K562 (cell line): ENCODE data around the gene FBXL13. TPM values are rescaled to one million over a fixed set of nuclear protein-coding genes. Genes with fewer than 3 reads are reported as not detected.

Experiments used
- ATAC-seq: fragments of 200-7000 bp; cut with Tn5 transposase; 3 replicates; pipeline ENCODE4 v1.9.1; 2020; ENCODE audit warnings: moderate library complexity
- BruUV-seq: library from RNA; stranded (reverse); fragments of 400-500 nt; replicated peaks from 2 replicates; lab custom pipeline; 2021; lab: Mats Ljungman, UMichigan
- CTCF ChIA-PET: fragments of 300-600 bp; formaldehyde crosslinking; extraction: SDS; loops from one replicate; lab custom pipeline; 2021; ENCODE audit warnings: low intra/inter-chr PET ratio; lab: Yijun Ruan, JAX
- POLR2A ChIA-PET: fragments of 300-600, 350-650 bp; sonication (Branson Sonifier 250); formaldehyde crosslinking; extraction: SDS; loops from one replicate; lab custom pipeline; 2021; ENCODE audit warnings: antibody characterized with exemption, inconsistent platforms; lab: Yijun Ruan, JAX
- DNase-seq, 4 experiments: peaks; one replicate each; pipeline versions ENCODE4 v3.0.0 to v3.0.0-alpha.2; 2011 to 2018; ENCODE audit warnings: low spot score in 3 of 4, mixed read lengths in 3 of 4; ENCODE audit errors: extremely low read depth in 1 of 4
- FAIRE-seq: peaks from 2 replicates; lab custom pipeline; 2011; peaks lifted over from hg19 to GRCh38; lab: Jason Lieb, UNC
- H2AFZ ChIP-seq: 2 replicates; pipeline ENCODE4 v1.6.0; 2011; ENCODE audit warnings: low read depth, low read length, control low read depth, inconsistent platforms
- H3K27ac ChIP-seq: fragments of 200-600 bp; 3 replicates; pipeline ENCODE4 v1.8.0; 2011; ENCODE audit warnings: low read depth, mild to moderate bottlenecking, control low read depth, inconsistent platforms, low read length, moderate library complexity, mixed read lengths; ENCODE audit errors: extremely low read depth
- H3K27me3 ChIP-seq, 2 experiments: fragments of 300-600 bp in 1 of 2; 2 replicates in 1 of 2; 3 replicates in 1 of 2; pipeline versions ENCODE4 v1.6.0 to v1.8.0; 2011; ENCODE audit warnings: inconsistent platforms in 2 of 2, low read length in 2 of 2, mild to moderate bottlenecking in 1 of 2, mixed read lengths in 1 of 2, moderate library complexity in 1 of 2; ENCODE audit not compliant: control insufficient read depth in 2 of 2, insufficient read depth in 2 of 2
- H3K36me3 ChIP-seq: fragments of 300-600 bp; 3 replicates; pipeline ENCODE4 v1.8.0; 2011; ENCODE audit warnings: mild to moderate bottlenecking, low read length, inconsistent platforms; ENCODE audit not compliant: control insufficient read depth, insufficient read depth
- H3K4me1 ChIP-seq, 2 experiments: fragments of 200-600 bp in 1 of 2; replicated peaks in 1 of 2; 2 replicates in 1 of 2; 3 replicates in 1 of 2; pipeline versions ENCODE4 v1.5.1 to v1.8.0; 2011; ENCODE audit warnings: inconsistent platforms in 2 of 2, low read length in 2 of 2, mild to moderate bottlenecking in 1 of 2, mixed read lengths in 1 of 2, moderate library complexity in 1 of 2; ENCODE audit not compliant: control insufficient read depth in 2 of 2, insufficient read depth in 2 of 2
- H3K4me2 ChIP-seq: 2 replicates; pipeline ENCODE4 v1.6.1; 2011; ENCODE audit warnings: low read length, control low read depth, inconsistent platforms, mixed read lengths; ENCODE audit not compliant: insufficient read depth
- H3K4me3 ChIP-seq: fragments of 200-600 bp; sonication (generic), shearing (Covaris generic); 2 replicates; pipeline ENCODE4 v1.5.1; 2016; ENCODE audit warnings: control low read depth, inconsistent platforms
- H3K79me2 ChIP-seq: fragments of 200-600 bp; 3 replicates; pipeline ENCODE4 v1.8.0; 2011; ENCODE audit warnings: low read length, inconsistent platforms; ENCODE audit not compliant: control insufficient read depth, insufficient read depth
- H3K9ac ChIP-seq, 2 experiments: 2 replicates each; pipeline versions ENCODE4 v1.6.0 to v1.6.1; 2011; ENCODE audit warnings: low read depth in 2 of 2, low read length in 2 of 2, control low read depth in 1 of 2, inconsistent platforms in 1 of 2, mild to moderate bottlenecking in 1 of 2, mixed read lengths in 1 of 2; ENCODE audit not compliant: insufficient read depth in 1 of 2
- H3K9me1 ChIP-seq: one replicate; pipeline ENCODE4 v1.6.0; 2011; ENCODE audit warnings: inconsistent platforms, mild to moderate bottlenecking, low read length, moderate library complexity; ENCODE audit not compliant: control insufficient read depth, insufficient read depth
- H3K9me3 ChIP-seq: replicated peaks from 2 replicates; pipeline ENCODE4 v1.5.1; 2011; ENCODE audit warnings: low read depth, low read length, inconsistent platforms; ENCODE audit not compliant: control insufficient read depth, insufficient read depth
- H4K20me1 ChIP-seq: replicated peaks from 2 replicates; pipeline ENCODE4 v1.6.1; 2011; ENCODE audit warnings: low read length, inconsistent platforms, mixed read lengths; ENCODE audit not compliant: control insufficient read depth, insufficient read depth
- KDM2B ChIP-seq: fragments of 250-450 bp; sonication (Bioruptor Pico); IDR thresholded peaks from 2 replicates; pipeline ENCODE4 v1.8.0; 2021; ENCODE audit warnings: mild to moderate bottlenecking, moderate library complexity
- RNF219 ChIP-seq: fragments of 250-450 bp; sonication (Bioruptor Pico); IDR thresholded peaks from 2 replicates; pipeline ENCODE4 v1.5.0; 2022; ENCODE audit warnings: mild to moderate bottlenecking
- STAT5A ChIP-seq: IDR thresholded peaks from 2 replicates; pipeline ENCODE4 v1.6.1; 2012; ENCODE audit warnings: low read length, inconsistent platforms, borderline replicate concordance
- ZKSCAN3 ChIP-seq: fragments of 250-450 bp; sonication (Bioruptor Pico); IDR thresholded peaks from 2 replicates; pipeline ENCODE4 v1.4.0; 2020
- ZNF764 ChIP-seq: fragments of 250-450 bp; sonication (Bioruptor Pico); IDR thresholded peaks from 2 replicates; pipeline ENCODE4 v1.4.0; 2020; ENCODE audit warnings: low read depth, mild to moderate bottlenecking, moderate library complexity
- WGBS: fragments of 100-300 bp; shearing (Covaris generic); methylation state at CpG from one replicate; pipeline ENCODE4 v1.1.6; 2016; ENCODE audit warnings: low coverage, mixed read lengths; ENCODE audit not compliant: insufficient coverage; ENCODE audit errors: missing lambda C conversion rate; 5-methylcytosine and 5-hydroxymethylcytosine counted together
- in situ Hi-C: fragments of 300-500 bp; cut with MboI; formaldehyde crosslinking; loops from 4 replicates; pipeline ENCODE4 v1.15.0; 2018; ENCODE audit warnings: inconsistent platforms, mixed read lengths
- intact Hi-C: fragments of 100-400 bp; cut with micrococcal nuclease; formaldehyde crosslinking; loops from 2 replicates; pipeline ENCODE4 v1.14.2; 2022
- polyA plus RNA-seq, 8 experiments: library from polyadenylated mRNA; depleted of rRNA in 4 of 8; stranded (reverse) in 5 of 8; unstranded in 3 of 8; fragments of >200 nt; fragmentation: Nextera tagmentation in 2 of 8; fragmentation: Illumina TruSeq in 1 of 8; extraction: Ambion mirVana in 2 of 8; extraction: Trizol in 1 of 8; gene quantifications; 2 replicates each; pipeline versions ENCODE4 v1.2.1 to v1.2.3, GENCODE V29; 2011 to 2014; ENCODE audit warnings: inconsistent platforms in 1 of 8, missing spikeins in 1 of 8
- total RNA-seq, 7 experiments: library from RNA; depleted of rRNA in 6 of 7; stranded (reverse); fragments of >200 nt in 6 of 7; fragmentation: Illumina TruSeq in 2 of 7; extraction: Trizol in 2 of 7; gene quantifications; 2 replicates each; pipeline versions ENCODE4 v1.2.1 to v1.2.3, GENCODE V29; 2011 to 2021; ENCODE audit warnings: low replicate concordance in 1 of 7
- TF ChIP-seq, protein P1 (sequence below): fragments of 200-600 bp; sonication (generic); IDR thresholded peaks from one replicate; pipeline ENCODE4 v1.6.1; 2012; ENCODE audit warnings: mild to moderate bottlenecking, low read depth, low read length, inconsistent platforms

The FBXL13 gene
- total and polyA plus RNA-seq, 9 of the 15 experiments (the other 6 are each of a cell fraction or from before 2014, with no cell fraction given), result 16.3 to 55.0 (median 25.4) TPM

GRCh38 chr7:102859084-102859798 is 215.4 kb downstream of the FBXL13 start:
- Histone ChIP-seq H4K20me1 (no peaks in the 10 kb centered on the region), H3K27me3 (no peaks in the 10 kb centered on the region), H3K4me2 (no peak overlapping the region), H3K9ac (no peak overlapping the region), H3K4me1 (no peaks in the 10 kb centered on the region), H2AFZ (no peak overlapping the region), H3K36me3 (peaks cover 27% of the 10 kb centered on the region; the same call in 2 of the 3 replicates), H3K27ac (no peak overlapping the region), H3K79me2 (no peaks in the 10 kb centered on the region), H3K9me3 (no peaks in the 10 kb centered on the region), H3K9me1 (no peaks in the 10 kb centered on the region), H3K4me3 (no peak overlapping the region)
- in situ Hi-C loops, result no loop called here
- no peak for ATAC-seq
- no TSS peak for BruUV-seq
- DNase-seq, result no peak
- intact Hi-C loops, result no loop called here
- no peak for FAIRE-seq
- CTCF ChIA-PET, result no interaction called here
- 61% methylated on average over 4 of the region's 4 CpGs for WGBS
- POLR2A ChIA-PET, result no interaction called here
- TF ChIP-seq KDM2B (CRISPR knock-in tag) (no peak), RNF219 (CRISPR knock-in tag) (no peak), ZKSCAN3 (no peak), STAT5A (no peak), ZNF764 (CRISPR knock-in tag) (no peak)
- TF ChIP-seq, protein P1, sequence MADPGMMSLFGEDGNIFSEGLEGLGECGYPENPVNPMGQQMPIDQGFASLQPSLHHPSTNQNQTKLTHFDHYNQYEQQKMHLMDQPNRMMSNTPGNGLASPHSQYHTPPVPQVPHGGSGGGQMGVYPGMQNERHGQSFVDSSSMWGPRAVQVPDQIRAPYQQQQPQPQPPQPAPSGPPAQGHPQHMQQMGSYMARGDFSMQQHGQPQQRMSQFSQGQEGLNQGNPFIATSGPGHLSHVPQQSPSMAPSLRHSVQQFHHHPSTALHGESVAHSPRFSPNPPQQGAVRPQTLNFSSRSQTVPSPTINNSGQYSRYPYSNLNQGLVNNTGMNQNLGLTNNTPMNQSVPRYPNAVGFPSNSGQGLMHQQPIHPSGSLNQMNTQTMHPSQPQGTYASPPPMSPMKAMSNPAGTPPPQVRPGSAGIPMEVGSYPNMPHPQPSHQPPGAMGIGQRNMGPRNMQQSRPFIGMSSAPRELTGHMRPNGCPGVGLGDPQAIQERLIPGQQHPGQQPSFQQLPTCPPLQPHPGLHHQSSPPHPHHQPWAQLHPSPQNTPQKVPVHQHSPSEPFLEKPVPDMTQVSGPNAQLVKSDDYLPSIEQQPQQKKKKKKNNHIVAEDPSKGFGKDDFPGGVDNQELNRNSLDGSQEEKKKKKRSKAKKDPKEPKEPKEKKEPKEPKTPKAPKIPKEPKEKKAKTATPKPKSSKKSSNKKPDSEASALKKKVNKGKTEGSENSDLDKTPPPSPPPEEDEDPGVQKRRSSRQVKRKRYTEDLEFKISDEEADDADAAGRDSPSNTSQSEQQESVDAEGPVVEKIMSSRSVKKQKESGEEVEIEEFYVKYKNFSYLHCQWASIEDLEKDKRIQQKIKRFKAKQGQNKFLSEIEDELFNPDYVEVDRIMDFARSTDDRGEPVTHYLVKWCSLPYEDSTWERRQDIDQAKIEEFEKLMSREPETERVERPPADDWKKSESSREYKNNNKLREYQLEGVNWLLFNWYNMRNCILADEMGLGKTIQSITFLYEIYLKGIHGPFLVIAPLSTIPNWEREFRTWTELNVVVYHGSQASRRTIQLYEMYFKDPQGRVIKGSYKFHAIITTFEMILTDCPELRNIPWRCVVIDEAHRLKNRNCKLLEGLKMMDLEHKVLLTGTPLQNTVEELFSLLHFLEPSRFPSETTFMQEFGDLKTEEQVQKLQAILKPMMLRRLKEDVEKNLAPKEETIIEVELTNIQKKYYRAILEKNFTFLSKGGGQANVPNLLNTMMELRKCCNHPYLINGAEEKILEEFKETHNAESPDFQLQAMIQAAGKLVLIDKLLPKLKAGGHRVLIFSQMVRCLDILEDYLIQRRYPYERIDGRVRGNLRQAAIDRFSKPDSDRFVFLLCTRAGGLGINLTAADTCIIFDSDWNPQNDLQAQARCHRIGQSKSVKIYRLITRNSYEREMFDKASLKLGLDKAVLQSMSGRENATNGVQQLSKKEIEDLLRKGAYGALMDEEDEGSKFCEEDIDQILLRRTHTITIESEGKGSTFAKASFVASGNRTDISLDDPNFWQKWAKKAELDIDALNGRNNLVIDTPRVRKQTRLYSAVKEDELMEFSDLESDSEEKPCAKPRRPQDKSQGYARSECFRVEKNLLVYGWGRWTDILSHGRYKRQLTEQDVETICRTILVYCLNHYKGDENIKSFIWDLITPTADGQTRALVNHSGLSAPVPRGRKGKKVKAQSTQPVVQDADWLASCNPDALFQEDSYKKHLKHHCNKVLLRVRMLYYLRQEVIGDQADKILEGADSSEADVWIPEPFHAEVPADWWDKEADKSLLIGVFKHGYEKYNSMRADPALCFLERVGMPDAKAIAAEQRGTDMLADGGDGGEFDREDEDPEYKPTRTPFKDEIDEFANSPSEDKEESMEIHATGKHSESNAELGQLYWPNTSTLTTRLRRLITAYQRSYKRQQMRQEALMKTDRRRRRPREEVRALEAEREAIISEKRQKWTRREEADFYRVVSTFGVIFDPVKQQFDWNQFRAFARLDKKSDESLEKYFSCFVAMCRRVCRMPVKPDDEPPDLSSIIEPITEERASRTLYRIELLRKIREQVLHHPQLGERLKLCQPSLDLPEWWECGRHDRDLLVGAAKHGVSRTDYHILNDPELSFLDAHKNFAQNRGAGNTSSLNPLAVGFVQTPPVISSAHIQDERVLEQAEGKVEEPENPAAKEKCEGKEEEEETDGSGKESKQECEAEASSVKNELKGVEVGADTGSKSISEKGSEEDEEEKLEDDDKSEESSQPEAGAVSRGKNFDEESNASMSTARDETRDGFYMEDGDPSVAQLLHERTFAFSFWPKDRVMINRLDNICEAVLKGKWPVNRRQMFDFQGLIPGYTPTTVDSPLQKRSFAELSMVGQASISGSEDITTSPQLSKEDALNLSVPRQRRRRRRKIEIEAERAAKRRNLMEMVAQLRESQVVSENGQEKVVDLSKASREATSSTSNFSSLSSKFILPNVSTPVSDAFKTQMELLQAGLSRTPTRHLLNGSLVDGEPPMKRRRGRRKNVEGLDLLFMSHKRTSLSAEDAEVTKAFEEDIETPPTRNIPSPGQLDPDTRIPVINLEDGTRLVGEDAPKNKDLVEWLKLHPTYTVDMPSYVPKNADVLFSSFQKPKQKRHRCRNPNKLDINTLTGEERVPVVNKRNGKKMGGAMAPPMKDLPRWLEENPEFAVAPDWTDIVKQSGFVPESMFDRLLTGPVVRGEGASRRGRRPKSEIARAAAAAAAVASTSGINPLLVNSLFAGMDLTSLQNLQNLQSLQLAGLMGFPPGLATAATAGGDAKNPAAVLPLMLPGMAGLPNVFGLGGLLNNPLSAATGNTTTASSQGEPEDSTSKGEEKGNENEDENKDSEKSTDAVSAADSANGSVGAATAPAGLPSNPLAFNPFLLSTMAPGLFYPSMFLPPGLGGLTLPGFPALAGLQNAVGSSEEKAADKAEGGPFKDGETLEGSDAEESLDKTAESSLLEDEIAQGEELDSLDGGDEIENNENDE, result no peak
